Natural killer cell (primary cell): ENCODE data around the gene DENND2D. TPM values are rescaled to one million over a fixed set of nuclear protein-coding genes. Genes with fewer than 3 reads are reported as not detected.

Source experiments
- ATAC-seq, 3 donors: fragments of 150-1000 bp in 2 of 3; fragments of 200-7000 bp in 1 of 3; cut with Tn5 transposase; 1 replicate in 1 of 3; 2 replicates in 2 of 3; pipeline ENCODE4 v1.10.0; 2021; ENCODE audit warnings: mild to moderate bottlenecking in 2 of 3, moderate library complexity in 2 of 3
- DNase-seq, 2 donors: peaks; one replicate each; pipeline versions ENCODE4 v3.0.0 to v3.0.0-alpha.2; 2013 to 2021; ENCODE audit warnings: mixed read lengths in 1 of 2
- H3K27ac ChIP-seq: one replicate; pipeline ENCODE4 v1.5.1; 2013; ENCODE audit warnings: mild to moderate bottlenecking, low read length
- H3K27me3 ChIP-seq: one replicate; pipeline ENCODE4 v1.6.1; 2013; ENCODE audit warnings: low read length; ENCODE audit not compliant: control insufficient read depth, insufficient read depth
- H3K36me3 ChIP-seq: one replicate; pipeline ENCODE4 v1.6.1; 2013; ENCODE audit warnings: low read length; ENCODE audit not compliant: control insufficient read depth, insufficient read depth
- H3K4me1 ChIP-seq: one replicate; pipeline ENCODE4 v1.6.1; 2013; ENCODE audit warnings: low read length; ENCODE audit not compliant: control insufficient read depth, insufficient read depth
- H3K4me3 ChIP-seq: one replicate; pipeline ENCODE4 v1.5.1; 2013; ENCODE audit warnings: low read length
- H3K9me3 ChIP-seq: one replicate; pipeline ENCODE4 v1.6.1; 2013; ENCODE audit warnings: low read length; ENCODE audit not compliant: control insufficient read depth, insufficient read depth
- H3K27ac Mint-ChIP-seq, 2 donors: one replicate each; pipeline ENCODE4 v1.8.0; 2022; ENCODE audit warnings: mild to moderate bottlenecking in 2 of 2, mixed read lengths in 2 of 2, moderate library complexity in 1 of 2
- H3K27me3 Mint-ChIP-seq, 2 donors: one replicate each; pipeline ENCODE4 v1.8.0; 2022; ENCODE audit warnings: low read depth in 2 of 2, mixed read lengths in 2 of 2
- H3K36me3 Mint-ChIP-seq: one replicate; pipeline ENCODE4 v1.8.0; 2022; ENCODE audit warnings: mixed read lengths
- H3K4me1 Mint-ChIP-seq, 2 donors: one replicate each; pipeline ENCODE4 v1.8.0; 2022; ENCODE audit warnings: mixed read lengths in 2 of 2
- H3K4me3 Mint-ChIP-seq: one replicate; pipeline ENCODE4 v1.8.0; 2022; ENCODE audit warnings: mild to moderate bottlenecking, moderate library complexity, mixed read lengths
- H3K9me3 Mint-ChIP-seq, 2 donors: one replicate each; pipeline ENCODE4 v1.8.0; 2022; ENCODE audit warnings: mixed read lengths in 2 of 2
- CTCF ChIP-seq: fragments of 200-600 bp; IDR thresholded peaks from one replicate; pipeline ENCODE4 v1.8.0; 2022; ENCODE audit warnings: antibody characterized with exemption
- WGBS: methylation state at CpG from one replicate; pipeline ENCODE4 v1.1.7; 2013; ENCODE audit warnings: missing lambda C conversion rate; ENCODE audit not compliant: insufficient coverage; 5-methylcytosine and 5-hydroxymethylcytosine counted together
- intact Hi-C: fragments of 100-400 bp; cut with micrococcal nuclease; formaldehyde crosslinking; loops from one replicate; pipeline ENCODE4 v1.14.2; 2022
- total RNA-seq, 4 donors: library from RNA; stranded (reverse); fragments of 120-200 nt in 1 of 4; gene quantifications; one replicate each; pipeline versions ENCODE4 v1.2.3 to v1.2.4, GENCODE V29; 2013 to 2022

The DENND2D gene
- total RNA-seq, 3 donors from 2014 or later (not counting 1 experiment from before 2014, with no cell fraction given), result 203 to 297 (median 203) TPM

- Mint-ChIP-seq H3K9me3 (peaks cover 0 to 3% of the 10 kb centered on the region in 2 donors), H3K36me3 (no peaks in the 10 kb centered on the region), H3K27ac (peak within 1 kb of the TSS; percentile 88 to 95), H3K4me3 (peak within 1 kb of the TSS; percentile 67), H3K4me1 (peaks cover 70 to 73% of the 10 kb centered on the region in 2 donors), H3K27me3 (no peaks in the 10 kb centered on the region)
- Histone ChIP-seq H3K4me3 (no peak within 1 kb of the TSS), H3K4me1 (peaks cover 60% of the 10 kb centered on the region), H3K9me3 (no peaks in the 10 kb centered on the region), H3K36me3 (no peaks in the 10 kb centered on the region), H3K27me3 (no peaks in the 10 kb centered on the region), H3K27ac (peak within 1 kb of the TSS; percentile 63)
- intact Hi-C loops, result loop anchor here (5.0 kb wide), 1 partner anchor 35 kb away; no protein-coding TSS in a partner anchor
- TF ChIP-seq CTCF, result no peak
- ATAC-seq (no peak), DNase-seq (peak in 1 of 2 donors; percentile 22)
- 62% methylated on average over 3 of the region's 3 CpGs for WGBS
Observed at GRCh38 chr1:111227434-111227833, 27.0 kb upstream of the DENND2D start, which contains the start of gene CHI3L2. CHI3L2 (plus strand) TSS chr1:111227713; CDS start chr1:111227730, 17 bp downstream.

- Histone ChIP-seq H3K27me3 (no peaks in the 10 kb centered on the region), H3K9me3 (no peaks in the 10 kb centered on the region), H3K4me1 (peaks cover 76% of the 10 kb centered on the region), H3K27ac (peak overlapping the region; percentile 63), H3K36me3 (no peaks in the 10 kb centered on the region), H3K4me3 (no peak overlapping the region)
- no peak for TF ChIP-seq CTCF
- Mint-ChIP-seq H3K27me3 (no peaks in the 10 kb centered on the region), H3K36me3 (no peaks in the 10 kb centered on the region), H3K4me3 (peak overlapping the region; percentile 81), H3K4me1 (peaks cover 74 to 81% of the 10 kb centered on the region in 2 donors), H3K9me3 (peaks cover 0 to 3% of the 10 kb centered on the region in 2 donors), H3K27ac (peak overlapping the region; percentile 88 to 95)
- 19% methylated on average over 6 of the region's 6 CpGs for WGBS
- ATAC-seq (peak; percentile 14 to 34 (median 31)), DNase-seq (peak in 1 of 2 donors; percentile 72)
- intact Hi-C loops, result loop anchor here (5.0 kb wide), 1 partner anchor 34 kb away; no protein-coding TSS in a partner anchor
Observed at GRCh38 chr1:111225717-111226400, 25.4 kb upstream of the DENND2D start.

- Histone ChIP-seq H3K9me3 (no peaks in the 10 kb centered on the region), H3K4me3 (no peak overlapping the region), H3K27me3 (no peaks in the 10 kb centered on the region), H3K36me3 (no peaks in the 10 kb centered on the region), H3K27ac (peak overlapping the region; percentile 63), H3K4me1 (peaks cover 78% of the 10 kb centered on the region)
- Mint-ChIP-seq H3K4me3 (peak overlapping the region; percentile 81), H3K27me3 (no peaks in the 10 kb centered on the region), H3K27ac (peak overlapping the region; percentile 88 to 95), H3K36me3 (no peaks in the 10 kb centered on the region), H3K4me1 (peaks cover 77 to 84% of the 10 kb centered on the region in 2 donors), H3K9me3 (peaks cover 0 to 3% of the 10 kb centered on the region in 2 donors)
- ATAC-seq (no peak), DNase-seq (no peak)
- no peak for TF ChIP-seq CTCF
- intact Hi-C loops, result loop anchor here (5.0 kb wide), 1 partner anchor 33 kb away; no protein-coding TSS in a partner anchor
Observed at GRCh38 chr1:111225091-111225490, 24.6 kb upstream of the DENND2D start.
